Breast epithelium (tissue), 3 donors: Measurements from ENCODE around the gene CBX1.
"Not testable (repeated sequence)": the region's sequence is repeated elsewhere in the genome, so short reads cannot be mapped to it uniquely, and the experiment has no call there.

ENCODE experiments used
- CTCF ChIP-seq, 3 donors: fragments of 450-650 bp; IDR thresholded peaks; one replicate each; pipeline ENCODE4 v1.5.1; 2016 to 2017; ENCODE audit warnings: antibody characterized with exemption in 3 of 3, mild to moderate bottlenecking in 3 of 3, moderate library complexity in 3 of 3
- POLR2A ChIP-seq: fragments of 450-650 bp; IDR thresholded peaks from one replicate; pipeline ENCODE4 v1.6.1; 2016; ENCODE audit warnings: antibody characterized with exemption, mild to moderate bottlenecking, moderate library complexity

- TF ChIP-seq CTCF (IDR thresholded peaks at IDR 0.05); POLR2A: not testable (repeated sequence)
Measured at GRCh38 chr17:48034734-48035133, 66.5 kb downstream of the CBX1 start.
